OCI-M2 (cell line): ENCODE measurements around the gene ATP11A.

Experiments
- DNase-seq: peaks from one replicate; lab custom pipeline; 2025; ENCODE audit not compliant: unreplicated experiment; lab: John Stamatoyannopoulos, UW

Gene ATP11A

DNA sequence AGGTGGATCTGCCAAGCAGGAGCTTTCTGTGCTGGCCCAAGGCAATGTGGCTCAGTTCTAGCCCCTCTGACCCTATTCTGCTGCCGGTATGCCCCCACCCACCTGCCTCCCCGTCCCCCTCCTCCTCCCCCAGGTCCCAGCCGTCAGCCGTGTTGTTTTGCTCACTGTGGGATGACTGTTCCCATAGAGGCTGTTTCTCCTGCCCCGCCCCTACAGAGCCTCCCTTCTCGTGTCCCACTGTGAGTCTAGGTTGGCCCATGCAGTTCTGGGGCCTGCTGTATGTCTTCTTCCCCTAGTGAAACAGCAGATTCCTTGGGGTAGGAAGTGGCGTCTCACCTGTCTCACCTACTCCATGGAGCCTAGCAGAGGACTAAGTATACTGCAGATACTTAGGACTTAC lies 48.8 kb downstream of the ATP11A start:
- DNase-seq = no peak

DNA sequence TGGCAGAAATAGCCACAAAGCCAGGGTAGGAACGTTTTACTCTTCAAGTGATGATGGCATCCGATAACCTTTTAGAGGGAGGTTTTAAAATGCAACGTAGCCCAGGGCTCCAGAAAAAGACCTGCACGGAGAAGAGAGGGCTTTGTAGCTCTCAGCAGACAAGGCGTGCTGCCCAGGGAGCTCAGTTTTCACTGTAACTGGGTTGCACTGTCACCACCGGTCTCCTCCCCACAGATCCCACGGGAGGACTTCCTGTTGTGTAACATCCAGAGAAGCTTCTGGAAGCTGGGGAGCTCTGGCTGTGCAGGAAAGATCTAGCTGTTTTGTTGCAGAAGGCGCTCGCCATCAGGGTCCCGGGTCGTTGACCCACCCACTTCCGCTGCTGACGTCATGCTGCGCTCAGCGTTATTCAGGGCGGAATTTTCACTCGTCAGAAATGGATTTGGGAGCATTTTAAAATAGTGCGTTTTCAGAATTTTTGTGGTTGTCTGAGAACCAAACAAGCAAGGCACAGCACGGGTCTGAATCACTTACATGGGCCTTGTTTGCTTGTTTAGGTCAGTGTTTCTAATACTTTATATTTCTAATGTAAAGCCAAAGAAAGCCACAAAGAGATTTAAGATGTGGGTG lies 50.8 kb downstream of the ATP11A start:
- DNase-seq = no peak

DNA sequence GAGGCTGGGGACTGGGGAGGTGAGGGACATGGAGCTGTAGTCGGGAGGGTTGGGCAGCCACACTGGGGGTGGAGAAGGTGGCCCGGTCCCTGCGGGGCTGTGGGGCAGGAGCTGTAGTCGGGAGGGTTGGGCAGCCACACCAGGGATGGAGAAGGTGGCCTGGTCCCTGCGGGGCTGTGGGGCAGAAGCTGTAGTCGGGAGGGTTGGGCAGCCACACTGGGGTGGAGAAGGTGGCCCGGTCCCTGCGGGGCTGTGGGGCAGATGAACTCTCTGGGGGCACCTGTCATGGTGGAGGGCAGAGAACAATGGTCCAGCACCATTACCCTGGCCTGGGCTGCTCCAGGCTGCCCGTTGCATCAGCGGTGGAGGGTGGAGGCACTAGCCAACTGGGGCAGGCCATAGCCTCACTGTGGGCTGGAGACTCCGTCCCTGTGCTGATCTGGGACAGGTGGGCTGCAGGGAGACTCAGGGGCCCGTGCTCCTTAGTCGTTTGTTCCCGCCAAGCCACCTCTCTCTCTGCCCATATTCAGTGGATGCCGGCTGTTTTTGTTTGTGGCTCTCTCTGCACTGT lies 51.4 kb downstream of the ATP11A start:
- DNase-seq = no peak

DNA sequence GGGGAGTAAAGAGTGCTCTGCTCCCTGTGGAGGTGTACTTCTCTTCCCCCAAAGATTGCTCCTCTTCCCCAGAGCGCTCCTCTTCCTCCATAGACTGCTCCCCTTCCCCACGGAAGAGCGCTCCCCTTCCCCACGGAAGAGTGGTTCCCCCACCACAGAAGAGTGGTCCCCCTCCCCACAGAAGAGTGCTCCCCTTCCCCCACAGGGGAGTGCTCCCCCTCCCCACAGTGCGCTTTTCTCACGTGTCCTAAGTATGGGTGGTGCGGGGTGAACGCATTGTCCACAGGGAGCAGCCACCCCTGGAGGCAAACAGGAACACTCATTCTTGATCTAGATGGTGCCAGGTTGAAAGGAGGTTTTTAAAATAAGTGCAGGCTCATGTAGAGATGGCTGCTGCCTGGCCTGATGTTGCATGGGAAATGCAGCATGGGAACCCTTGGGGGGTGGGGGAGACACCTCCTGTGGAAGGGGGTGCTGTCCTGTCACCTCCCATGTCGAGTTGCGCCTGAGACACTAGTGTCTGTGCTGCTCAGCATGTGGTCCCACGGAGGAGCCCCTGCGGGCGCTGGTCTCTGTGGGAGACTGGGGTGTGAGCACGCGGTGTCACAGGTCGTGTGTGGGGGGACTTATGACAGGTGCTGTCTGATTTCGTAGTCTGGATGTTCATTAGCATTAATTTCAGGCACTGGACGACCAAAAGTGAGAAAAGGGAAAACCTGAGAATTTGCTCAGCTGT lies 52.2 kb downstream of the ATP11A start:
- DNase-seq = no peak

DNA sequence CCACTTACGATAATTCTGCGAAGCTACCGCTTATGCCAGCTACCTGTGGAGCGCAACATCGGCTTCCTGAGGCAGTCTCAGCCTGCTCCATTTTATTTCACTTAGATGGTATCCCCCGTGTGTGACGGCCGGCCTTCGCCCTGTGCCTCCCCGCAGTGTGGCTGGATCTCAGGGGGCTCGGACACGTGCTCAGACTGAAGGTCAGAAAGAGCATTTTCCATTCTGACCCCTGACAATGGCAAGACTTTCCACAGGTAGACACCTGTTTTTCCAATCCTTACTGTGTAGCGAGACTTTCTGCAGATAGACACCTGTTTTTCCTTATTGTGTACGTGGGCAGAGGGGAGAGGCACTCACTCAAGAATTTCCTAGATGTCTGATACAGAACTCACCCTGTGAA lies 52.7 kb downstream of the ATP11A start:
- DNase-seq = no peak

DNA sequence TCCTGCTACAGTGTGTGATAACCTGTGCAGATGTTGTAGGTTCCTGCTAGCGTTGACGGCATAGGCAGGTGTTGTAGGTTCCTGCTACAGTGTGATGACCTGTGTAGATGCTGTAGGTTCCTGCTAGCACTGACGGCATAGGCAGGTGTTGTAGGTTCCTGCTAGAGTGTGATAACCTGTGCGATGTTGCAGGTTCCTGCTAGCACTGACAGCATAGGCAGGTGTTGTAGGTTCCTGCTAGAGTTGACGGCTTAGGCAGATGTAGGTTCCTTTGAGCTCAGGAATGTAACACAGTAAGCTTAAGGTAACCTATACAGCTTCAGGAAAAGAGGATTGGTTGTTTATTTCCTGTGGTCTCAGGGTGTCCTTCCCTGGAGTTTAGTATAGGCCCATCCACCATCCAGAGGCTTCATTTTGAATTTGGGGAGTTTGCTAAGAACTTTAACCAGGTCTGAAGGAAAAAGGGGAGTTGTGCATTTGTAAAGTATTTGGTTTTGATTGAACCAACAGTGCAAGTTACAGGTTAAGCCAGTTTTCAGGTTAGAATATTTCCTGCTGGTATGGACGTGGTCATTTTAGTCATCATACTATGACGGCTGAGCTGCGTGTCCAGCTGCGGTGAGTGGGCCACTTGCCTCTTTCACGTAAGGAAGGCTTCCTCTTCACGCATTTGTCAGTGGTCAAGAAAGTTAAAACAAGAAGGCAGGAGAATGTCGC lies 53.8 kb downstream of the ATP11A start:
- DNase-seq = no peak

DNA sequence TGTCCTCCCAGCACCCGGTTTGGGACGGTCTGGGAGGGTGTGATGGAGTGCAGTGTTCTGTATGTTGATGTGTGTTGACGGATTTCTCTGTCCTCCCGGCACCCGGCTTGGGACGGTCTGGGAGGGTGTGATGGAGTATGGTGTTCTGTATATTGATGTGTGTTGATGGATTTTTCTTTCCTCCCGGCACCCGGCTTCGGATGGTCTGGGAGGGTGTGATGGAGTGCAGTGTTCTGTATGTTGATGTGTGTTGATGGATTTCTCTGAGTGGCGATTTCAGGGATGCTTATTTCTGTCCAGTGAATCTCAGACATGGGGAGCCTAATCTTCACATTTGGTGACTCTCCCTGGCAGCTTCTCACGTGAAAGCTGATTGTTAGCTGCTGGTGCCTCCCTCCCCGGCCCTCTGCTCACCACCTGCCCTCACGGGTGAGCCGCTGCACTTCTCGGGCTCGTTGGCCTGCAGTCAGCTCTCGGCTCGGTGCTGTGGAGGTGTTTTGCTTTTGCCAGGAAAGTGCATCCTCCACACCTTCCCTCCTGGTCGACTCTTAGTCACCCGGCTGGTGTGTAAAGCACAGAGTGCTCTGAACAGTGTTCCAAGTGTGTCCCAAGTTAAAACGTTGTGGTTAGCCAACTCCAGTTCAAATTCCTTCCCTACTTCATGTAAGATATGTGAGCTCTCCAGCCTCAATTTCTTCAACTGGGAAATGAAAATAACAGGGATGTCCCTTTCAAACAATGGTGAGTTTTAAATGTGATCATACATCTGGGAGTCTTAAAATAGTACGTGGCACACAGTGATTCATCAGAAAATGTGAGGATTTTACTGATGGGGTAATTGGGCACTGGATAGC lies 54.6 kb downstream of the ATP11A start:
- DNase-seq = no peak

DNA sequence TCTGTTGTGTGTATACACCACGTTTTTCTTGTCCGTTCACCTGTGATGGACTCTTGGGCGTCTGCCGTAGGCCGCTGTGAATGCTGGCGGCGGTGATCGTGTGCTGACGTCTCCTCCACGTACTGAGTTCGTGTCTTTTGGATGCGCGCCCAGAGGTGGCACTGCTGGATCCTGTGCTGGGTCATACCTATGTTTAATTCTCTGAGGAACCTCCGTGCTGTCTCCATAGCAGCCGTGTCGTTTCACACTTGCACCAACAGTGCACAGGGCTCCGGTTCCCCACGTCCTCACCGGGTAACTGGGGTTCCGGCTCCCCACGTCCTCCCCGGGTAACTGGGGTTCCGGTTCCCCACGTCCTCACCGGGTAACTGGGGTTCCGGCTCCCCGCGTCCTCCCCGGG lies 56.2 kb downstream of the ATP11A start:
- DNase-seq = no peak

DNA sequence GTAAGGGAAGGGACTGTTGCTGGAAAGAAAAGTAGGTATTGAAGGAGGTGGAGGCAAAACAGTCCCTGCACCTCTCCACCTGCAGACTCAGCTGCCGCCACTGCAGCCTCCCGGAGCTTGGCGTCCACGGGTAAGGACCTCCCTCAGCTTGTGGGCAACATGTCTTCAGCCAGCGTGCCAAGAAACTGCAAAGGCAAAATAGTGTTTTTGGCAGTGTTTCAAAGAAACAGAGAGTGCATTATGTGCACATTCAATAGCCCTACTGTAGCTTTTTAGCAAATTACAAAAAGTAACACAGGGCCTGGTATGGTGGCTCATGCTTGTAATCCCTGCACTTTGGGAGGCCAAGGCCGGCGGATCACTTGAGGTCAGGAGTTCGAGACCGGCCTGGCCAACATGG lies 57.4 kb downstream of the ATP11A start:
- DNase-seq = no peak

DNA sequence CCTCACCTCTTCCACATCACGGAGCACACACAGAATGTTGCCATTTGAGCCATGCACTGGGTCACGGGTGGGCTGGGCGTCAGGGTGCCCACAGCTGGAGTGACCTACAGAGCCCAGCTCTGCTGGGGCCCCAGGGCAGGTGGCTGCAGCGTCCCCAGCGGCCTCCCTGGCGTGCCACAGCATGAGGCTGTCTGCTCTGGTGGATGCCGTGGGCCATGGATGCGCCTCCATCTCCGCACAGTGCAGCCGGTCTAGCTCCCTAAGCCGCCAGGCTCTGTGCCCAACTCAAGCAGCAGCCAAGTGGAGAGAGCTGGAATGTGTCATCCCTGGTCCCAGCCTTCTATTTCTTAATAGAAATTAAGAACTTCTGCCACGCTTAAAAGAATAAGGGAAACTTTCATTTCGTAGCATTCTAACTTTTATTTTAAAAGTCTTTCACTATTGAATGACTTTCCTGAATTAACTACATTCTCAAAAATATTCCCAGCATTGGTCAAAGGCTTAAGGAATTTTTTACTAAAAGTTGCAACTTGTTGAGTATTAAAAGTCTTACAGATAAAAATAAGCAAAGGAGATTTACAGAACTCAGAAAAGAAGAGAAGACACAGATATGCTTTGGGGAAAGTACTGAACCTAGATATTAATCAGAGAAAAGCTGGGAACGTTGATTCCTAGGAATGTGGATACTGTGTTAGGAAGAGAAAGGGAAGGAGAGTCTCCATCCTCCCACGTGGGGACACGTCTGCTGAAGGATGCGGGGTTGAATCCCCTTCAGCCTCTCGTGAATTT lies 59.3 kb downstream of the ATP11A start:
- no peak for DNase-seq

DNA sequence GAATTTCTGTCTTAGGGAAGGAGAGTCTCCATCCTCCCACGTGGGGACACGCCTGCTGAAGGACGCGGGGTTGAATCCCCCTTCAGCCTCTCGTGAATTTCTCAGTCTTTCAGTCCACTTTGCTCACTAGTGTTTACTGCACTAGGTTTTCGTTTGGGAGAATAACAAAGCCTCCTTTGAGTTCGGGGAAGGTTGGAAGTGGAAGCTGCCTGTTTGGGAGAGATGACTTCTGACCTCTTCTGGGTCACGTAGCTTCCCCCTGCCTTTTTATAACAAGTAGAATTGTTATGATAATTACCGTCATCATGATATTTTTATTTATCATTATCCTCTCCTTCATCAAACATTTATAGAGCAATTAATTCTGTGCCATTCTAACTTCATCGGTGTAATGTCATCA lies 60.7 kb downstream of the ATP11A start:
- DNase-seq = no peak

DNA sequence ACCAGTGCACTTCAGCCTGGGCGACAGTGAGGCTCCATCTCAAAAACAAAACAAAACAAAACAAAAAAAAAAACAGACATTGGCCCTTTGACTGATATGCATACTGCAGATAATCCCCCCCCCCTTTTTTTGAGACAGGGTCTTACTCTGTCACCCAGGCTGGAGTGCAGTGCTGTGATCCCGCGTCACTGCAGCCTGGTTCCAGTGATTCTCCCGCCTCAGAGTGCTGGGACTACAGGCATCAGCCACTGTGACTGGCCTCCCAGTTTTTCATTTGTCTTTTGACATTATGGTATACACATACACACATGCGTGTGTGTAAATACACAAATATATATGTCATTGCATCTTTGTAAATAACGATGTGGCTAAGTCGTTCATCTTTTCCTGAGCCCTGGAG lies 61.8 kb downstream of the ATP11A start:
- DNase-seq = no peak

DNA sequence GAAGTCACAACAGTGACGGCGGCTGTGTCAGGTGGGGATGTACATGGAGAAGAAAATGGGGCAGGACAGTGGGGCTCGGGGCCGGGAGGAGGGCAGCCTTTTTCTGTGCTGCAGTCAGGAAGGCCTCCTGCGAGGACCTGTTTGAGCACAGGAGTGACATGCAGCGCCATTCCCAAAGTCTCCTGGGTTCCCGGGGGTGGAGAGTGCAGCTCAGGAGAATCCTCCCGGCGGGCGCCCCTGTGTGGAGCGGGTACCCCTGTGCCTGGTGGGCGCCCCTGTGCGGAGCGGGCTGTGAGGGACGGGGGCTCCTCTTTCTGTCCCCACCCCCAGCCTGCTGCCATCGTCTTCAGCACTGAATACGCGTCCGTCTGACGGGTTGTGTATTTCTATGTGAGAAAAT lies 62.4 kb downstream of the ATP11A start:
- DNase-seq = no peak

DNA sequence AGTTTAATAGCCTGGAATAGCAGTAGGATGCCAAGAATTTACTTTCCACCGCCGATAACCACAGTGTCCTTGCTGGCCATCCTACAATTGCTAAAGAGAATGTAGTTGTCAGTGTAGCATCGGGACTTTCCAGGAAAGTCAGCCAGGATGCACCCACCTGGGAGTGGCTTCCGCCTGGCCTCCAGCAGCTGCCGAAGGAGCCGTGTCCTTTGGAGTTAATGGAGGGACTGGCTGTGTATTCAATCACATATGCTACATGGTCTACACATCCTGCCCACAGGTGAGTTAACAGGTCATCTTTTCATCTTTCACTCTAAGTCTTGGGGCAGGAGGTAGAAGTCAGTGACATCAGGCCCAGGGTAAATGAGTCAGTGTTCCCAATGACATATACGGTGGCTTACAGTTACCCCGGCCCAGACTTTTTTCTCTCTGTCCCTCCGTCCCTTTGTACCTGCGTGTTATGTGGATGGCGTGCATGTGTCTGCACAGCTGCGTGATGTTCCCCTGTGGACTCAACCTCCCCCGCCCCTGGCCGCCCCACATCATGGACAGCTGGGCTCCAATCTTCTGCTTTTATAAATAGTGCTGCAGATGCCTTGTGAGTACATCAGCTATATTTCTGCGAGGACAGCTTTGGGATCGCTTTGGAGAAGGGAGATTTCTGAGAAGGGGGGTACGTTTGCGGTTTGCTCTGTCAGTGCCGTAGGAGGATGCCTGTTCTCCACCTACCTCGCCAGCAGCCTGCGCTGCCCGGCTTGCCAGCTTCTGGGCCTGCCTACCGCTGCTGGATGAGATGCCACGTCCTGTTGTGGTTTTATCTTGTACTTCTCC lies 63.1 kb downstream of the ATP11A start:
- DNase-seq = no peak

DNA sequence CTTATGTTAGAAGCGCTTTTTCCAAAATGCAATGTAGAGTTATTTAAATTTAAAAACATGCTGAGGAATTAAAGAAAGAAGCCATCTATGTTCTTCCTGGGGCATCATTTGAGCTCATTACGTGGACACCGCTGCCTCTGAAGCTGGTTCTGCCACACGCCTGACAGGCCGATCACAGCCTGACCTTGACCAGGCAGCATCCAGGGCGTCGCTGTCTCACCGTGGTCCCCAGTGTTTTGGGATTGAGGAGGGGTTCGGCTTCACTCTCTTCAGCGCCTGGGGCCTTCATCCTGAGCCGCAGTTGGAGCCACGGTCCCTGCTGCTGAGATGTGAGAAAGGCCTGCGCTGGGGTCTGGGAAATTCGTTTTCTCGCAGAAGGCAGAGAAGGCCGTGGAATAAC lies 64.0 kb downstream of the ATP11A start:
- DNase-seq = no peak

DNA sequence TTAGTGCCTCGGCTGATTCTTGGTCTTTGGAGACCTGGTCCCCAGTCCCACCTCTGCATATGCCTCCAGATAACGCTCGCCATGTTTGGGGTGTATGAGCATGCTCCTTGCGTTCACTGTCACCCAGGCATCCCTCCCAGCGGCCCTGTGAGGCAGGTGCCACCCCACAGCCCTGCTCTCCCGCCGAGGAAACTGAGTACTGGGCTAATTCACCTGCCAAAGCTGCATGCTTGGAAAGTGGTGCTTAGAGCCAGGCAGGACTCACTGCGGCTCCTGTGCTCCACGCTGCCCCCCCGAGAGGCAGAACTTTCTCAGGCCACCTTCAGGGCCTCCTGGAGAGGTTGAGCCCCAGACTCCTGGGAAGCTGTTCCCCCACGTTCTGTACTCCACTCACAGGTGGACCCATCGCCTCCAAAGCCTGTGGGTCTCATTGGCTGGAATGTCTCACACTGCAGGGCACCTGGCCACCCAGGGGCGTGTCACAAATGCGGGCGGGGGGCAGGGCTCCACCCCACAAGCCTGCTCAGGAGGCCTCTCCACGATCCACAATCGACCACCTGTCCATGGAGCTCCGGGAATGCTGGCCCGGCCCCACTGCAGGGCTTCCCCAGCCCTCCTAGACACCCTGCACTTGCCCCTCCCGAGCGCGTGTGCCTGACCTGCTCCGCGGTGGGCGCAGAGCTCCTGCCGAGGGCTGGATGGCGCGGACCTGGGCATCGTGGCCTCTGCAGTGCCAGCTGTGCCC lies 64.6 kb downstream of the ATP11A start:
- DNase-seq = no peak

DNA sequence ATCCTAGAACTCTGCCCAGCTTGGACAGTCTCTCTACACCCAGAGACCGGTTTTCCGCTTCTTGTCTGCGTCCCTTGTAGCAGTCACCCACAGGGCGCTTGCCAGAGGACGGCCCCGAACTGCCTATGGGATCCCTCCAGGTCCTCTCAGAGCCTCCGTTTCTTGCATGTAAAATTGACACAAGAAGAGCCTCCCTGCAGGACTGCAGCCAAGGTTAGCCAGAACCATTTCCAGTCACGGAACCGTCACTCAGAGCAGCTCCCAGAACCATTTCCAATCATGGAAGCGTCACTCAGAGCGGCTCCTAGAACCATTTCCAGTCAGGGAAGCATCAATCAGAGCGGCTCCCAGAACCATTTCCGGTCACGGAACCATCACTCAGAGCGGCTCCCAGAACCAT lies 65.5 kb downstream of the ATP11A start:
- DNase-seq = no peak

DNA sequence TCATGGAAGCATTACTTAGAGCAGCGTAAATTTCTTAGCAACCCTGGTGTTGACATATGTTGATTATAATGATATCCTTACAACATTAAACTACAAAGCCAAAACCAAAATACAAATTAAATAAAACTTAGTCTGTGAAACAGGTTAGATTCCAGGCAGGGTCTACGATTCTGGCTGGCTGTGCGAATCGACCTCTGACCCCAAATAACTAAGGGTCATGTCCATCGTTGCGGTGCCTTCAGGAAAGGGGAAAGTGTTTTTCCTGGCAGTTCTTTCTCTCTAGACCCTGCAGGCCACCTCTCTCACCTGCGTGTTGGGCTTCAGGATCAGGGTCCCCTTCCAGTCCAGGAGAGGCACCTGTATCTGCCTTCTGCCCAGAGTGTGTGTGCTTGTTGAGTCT lies 66.2 kb downstream of the ATP11A start:
- DNase-seq = no peak

DNA sequence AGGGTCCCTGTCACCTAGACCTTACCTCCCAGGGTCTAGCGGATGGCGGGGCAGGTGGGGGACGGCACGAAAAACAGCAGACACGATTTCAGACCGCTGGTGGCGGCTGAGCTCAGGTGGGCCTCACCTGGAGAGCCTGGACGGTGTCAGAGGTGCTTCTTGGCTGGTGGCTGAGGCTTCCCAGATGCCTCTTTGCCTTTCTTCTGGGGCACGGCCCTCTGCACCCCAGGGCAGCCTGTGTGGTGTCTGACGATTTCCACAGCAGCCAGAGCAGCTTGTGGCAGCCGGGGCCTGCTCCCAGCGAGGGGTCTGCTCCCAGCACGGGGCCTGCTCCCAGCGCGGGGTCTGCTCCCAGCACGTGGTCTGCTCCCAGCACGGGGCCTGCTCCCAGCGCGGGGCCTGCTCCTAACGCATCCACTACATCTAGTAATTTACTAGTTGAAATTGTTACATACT lies 66.7 kb downstream of the ATP11A start:
- DNase-seq = no peak
